HG03045 (cell line): ENCODE data around the gene PSORS1C1.
"Not testable (repeated sequence)": the region's sequence is repeated elsewhere in the genome, so short reads cannot be mapped to it uniquely, and the experiment has no call there.

Source experiments
- ATAC-seq: cut with Tn5 transposase; IDR thresholded peaks from one replicate; pipeline ENCODE4 v1.9.1; 2021; ENCODE audit warnings: mild to moderate bottlenecking, moderate library complexity; ENCODE audit not compliant: unreplicated experiment

Gene PSORS1C1

DNA sequence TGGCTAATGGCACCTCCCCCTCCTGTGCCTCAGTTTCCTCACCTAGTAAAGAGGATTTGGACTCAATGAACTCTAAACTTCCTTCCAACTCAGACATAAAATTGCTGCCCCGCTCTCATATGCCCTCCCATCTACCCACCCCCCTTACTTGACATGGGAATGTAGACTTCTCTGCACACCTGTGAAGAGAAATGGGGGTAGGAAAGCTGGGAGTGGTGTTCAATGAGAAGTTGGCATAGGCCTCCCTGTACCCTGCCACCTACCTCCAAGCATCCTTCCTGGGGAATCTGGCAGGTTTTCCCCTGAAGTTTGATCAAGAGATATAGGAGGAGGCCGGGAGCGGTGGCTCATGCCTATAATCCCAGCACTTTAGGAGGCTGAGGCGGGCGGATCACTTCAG, 59.8 kb downstream of the PSORS1C1 start:
- no peak for ATAC-seq

DNA sequence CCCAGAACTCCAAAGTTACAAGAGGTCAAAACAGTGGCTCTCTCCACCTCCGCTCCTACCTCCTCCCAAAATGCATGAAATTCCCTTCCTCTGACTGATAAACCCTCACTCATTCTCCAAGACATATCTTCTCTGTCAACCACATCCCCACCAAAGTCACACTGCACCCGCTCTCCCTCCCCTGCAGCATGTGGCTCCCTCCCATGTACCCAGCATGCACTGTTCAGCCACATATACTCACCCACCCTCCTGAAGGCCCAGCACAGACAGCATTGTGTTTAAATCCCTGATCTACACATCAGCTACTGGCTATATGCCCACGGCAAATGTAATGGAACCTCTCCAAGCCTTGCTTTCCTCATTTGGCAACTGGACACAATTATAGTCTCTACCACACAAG, 61.4 kb downstream of the PSORS1C1 start:
- no peak for ATAC-seq

DNA sequence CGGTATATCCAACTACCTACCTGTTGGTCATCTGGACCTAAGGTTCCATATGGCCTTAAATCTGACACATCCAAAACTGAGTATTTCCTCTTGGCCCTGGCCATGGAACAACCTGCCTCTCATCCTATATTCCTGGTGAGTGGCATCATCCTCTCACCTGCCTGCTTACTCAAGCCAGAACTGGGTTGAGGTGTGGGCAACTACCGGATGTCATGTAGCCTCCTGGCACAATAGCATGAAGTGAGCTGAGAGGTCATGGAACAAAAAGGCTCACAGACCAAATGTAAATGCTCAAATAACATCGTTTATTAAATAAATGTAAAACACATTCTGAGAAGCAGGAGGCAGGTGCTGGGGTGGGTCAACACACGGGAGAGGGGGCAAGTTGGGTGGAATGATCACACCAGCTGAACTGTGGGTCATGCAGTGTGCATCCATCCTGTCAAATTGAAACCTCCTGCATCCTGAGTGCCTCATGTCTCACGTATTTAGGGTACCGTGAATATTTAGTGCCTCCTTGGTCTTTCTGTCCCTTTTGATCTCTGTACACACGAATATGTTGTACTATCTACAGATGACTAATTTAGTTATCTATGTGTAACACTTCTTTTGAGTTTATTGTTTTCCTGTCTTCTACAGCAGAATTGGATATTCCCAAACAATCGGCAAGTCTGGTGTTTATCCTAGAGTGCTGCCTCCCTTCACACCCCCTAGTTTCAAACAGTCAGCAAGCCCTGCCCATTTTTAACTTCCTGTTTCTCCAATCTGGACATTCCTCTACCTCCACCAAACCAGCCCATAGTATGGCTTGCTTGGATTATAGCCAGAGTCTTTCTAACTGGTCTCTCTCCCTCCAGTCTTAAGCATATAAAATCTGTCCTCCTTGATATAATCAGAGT, 63.8 kb downstream of the PSORS1C1 start:
- ATAC-seq: no peak

DNA sequence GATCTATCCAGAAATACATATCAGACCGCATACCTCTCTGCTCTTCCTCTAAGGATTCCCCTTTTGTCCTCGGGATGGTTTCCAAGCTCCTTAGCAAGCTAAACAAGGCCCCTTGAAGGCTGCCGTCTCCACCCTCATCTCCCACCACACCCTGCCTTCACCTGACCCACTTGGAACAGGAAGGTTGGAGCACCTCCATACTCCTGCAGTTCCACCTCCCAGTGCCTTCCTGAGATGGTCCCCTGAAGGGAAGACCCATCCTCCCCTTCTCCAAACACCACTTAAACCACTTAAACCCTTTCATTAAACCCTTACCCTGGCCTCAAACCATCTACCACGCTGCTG, 64.4 kb downstream of the PSORS1C1 start:
- no peak for ATAC-seq

DNA sequence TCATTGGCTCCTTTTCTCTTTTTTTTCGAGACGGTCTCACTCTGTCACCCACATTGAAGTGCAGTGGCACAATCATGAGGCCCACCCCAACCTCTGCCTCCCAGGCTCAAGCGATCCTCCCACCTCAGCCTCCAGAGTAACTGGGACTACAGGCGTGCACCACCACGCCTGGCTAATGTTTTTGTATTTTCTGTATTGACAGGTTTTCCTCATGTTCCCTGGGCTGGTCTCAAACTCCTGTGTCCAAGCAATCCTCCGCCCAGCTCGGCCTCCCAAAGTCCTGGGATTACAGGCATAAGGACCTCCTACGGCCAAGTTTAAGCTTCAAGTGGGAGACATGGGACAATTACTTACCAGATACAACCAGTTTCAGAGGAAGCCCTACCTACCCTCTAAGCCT, 65.3 kb downstream of the PSORS1C1 start:
- no peak for ATAC-seq

DNA sequence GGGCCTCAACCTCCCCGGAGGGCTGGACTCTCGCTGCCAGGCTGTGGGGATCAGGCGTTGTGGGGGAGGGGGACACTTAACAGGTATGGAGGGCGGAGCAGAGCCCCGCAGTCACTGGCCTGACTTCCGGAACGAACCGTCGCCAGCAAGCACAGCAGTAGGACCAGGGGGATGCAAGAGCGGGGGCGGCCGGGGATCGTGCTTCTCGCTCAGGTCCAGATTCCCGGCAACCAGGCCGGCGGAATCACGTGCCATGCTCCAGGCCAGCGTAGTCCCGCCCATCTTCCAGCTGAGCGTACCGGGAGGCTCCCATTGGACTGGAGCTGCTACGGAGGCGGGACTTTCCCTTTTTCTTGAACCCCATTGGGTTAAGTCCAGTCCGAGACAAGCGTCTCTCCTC, 65.9 kb downstream of the PSORS1C1 start:
- no peak for ATAC-seq

DNA sequence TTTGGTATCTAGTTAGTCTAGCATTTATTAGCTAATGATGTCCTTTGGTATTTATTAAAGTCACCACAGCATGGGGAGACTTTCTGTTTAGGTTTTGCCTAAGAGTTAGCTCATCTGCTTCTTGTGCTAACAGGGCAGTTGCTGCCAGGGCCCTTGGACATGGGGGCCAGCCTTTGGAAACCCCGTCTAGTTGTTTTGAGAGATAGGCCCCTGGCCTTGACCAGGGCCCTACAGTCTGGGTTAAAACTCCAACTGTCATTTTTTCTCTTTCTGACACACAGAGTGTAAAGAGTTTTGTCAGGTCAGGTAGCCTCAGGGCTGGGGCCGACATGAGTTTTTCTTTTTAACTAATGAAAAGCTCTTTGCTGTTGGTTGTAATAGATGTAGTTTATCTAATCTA, 68.7 kb downstream of the PSORS1C1 start:
- ATAC-seq: not testable (repeated sequence)

DNA sequence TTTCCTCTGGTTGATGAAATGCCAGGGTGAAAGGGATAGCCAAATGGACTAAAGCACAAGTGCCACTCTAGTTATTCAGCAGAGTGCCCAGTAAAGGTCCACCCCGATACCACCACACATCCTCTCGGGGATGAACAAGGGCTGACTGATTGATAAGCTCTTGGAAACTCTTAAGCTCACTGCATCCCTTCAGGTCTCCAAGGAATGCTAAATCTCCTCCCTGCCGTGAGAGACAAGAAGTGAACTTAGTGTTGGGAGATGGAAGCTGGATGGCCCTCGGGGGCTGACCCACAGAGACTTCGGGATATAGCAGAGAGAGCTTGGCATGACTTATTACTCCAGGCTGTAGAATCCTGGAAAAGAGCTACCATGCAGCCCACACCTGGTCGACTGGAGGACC, 69.3 kb downstream of the PSORS1C1 start:
- not testable (repeated sequence) for ATAC-seq

DNA sequence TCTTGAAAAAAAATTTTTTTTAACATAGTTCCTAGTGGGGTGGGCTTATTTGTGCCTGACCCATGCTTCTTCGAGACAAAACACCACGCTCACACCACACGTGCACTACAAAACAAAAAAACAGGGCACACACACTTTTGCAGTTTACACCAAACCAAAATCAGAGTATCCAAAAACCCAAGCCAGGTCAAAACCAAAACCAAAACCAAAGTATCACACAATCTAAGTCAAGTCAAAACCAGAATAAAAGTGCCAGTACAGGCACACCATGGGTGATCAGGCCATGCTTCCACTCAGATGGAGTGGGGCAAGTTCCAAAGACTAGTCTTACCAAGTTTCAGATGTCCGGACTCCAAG, 71.1 kb downstream of the PSORS1C1 start:
- not testable (repeated sequence) for ATAC-seq

DNA sequence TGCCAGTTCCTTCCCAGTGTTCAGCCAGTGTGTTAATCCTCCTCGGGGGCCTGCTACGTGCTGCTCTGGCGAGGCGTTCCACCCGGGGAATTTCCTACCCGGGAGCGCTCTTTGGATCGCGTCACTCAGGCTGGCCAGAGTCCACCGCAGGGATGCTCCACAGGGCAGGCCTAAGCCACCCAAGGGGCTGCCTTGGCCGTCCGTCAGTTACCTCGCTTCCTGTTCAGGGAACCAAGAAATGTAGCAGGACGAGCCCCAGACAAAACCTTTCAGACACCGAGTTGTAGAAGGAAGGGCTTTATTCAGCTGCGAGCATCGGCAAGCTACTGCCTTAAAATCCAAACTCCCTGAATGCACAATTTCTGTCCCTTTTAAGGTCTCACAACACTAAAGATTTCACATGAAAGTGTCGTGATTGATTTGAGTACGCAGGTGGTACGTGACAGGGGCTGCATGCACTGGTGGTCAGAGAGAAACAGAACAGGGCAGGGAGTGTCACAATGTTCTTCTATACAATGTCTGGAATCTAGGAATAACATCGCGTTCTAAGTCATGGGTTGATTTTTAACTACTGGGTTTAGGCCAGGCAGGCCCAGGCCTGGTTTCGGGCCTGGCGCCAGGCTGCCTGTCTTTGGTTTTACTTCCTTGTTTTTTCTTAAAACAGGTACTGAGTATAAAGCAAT, 71.6 kb downstream of the PSORS1C1 start:
- no peak for ATAC-seq

DNA sequence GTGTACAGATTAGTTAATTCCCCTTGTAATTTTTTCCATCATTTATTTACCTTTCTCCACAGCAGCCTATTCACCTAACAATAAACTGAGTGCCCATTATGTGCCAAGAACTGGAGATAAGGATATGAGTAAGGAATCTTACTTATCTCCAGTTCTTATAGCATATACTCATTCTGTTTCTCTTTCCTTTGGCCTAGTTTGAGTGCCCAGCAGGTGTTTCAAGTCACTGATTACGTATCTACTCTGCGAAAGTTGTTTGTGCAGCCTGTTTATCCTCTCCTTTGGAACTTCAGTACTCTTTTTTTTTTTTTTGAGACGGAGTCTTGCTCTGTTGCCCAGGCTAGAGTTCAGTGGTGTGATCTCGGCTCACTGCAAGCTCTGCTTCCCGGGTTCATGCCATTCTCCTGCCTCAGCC, 73.2 kb downstream of the PSORS1C1 start:
- ATAC-seq: no peak

DNA sequence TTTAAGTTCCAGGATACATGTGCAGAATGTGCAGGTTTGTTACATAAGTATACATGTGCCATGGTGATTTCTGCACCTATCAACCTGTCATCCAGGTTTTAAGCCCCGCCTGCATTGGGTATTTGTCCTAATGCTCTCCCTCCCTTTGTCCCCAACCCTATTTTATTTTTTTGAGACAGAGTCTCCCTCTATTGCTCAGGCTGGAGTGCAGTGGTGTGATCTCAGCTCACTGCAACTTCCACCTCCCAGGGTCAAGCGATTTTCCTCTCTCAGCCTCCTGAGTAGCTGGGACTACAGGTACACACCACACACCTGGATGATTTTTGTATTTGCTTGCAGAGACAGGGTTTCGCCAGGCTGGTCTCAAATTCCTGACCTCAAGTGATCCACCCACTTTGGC, 74.6 kb downstream of the PSORS1C1 start:
- ATAC-seq: not testable (repeated sequence)
